Measurements from ENCODE around the gene MRPL52.

DNA sequence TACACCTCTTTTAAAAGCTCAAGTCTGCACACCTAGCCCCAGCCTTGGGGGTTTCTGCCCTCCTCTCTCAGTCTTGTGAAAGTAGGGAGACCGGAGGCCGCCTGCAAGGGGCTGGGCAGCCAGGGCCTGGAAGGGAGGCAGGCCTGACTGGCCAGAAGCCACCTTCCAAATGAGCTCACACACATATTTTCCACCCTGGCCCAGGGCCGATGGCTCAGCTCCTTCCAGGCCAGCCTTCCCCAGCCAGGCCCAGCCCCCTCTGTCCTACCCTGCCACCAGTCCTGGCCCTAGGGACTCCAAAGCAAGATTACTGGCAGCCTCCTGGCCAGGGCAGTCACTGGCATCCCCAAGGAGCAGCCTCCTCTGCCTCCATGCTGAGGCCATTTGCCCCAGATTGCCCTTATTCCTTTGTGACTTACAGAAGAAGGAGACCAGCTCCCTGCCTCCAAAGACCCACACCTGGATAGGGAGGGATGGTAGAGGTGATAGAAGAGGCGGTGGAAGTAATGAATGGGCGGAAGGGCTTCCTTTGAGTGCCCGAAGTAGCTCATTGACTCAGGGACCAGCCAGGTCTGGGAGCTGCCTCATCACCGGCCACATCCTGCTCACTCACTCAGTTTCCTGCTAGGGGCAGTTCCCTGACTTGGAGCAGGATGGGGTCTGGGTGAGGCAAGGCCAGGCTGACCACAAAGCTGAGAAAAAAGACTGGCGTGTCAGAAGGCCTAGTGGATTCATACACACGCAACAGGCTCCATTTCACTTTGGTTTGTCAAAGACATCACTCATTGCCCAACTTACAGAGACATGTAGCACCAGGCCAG lies 21.5 kb downstream of the MRPL52 start:
- no peak for TF ChIP-seq POLR2AphosphoS5 (IDR thresholded peaks at IDR 0.05; ENCODE audit: borderline replicate concordance, low read depth, low read length)
- TF ChIP-seq EZH2 (IDR thresholded peaks at IDR 0.05) = no peak
- TF ChIP-seq FOXP2 (optimal IDR thresholded peaks at IDR 0.05; ENCODE audit: control extremely low read depth, extremely low read length, insufficient read depth) = no peak

All from SK-N-MC (cell line).